Activated CD4-positive, alpha-beta T cell treated with anti-CD3 and anti-CD28 coated beads, Interleukin-2, amount 10 ng/mL, durations not matched to agents 24 days and 14 days (primary cell): ENCODE measurements around the gene CCDC9B. TPM values are rescaled to one million over a fixed set of nuclear protein-coding genes. Genes with fewer than 3 reads are reported as not detected.

Experiments used
- DNase-seq: peaks from one replicate; pipeline ENCODE4 v3.0.0; 2022
- H3K27ac Mint-ChIP-seq: one replicate; pipeline ENCODE4 v1.8.0; 2022; ENCODE audit warnings: mild to moderate bottlenecking, mixed read lengths
- H3K27me3 Mint-ChIP-seq: one replicate; pipeline ENCODE4 v1.8.0; 2022; ENCODE audit warnings: mixed read lengths
- H3K36me3 Mint-ChIP-seq: one replicate; pipeline ENCODE4 v1.8.0; 2022; ENCODE audit warnings: low read depth, mild to moderate bottlenecking, mixed read lengths
- H3K4me1 Mint-ChIP-seq: one replicate; pipeline ENCODE4 v1.8.0; 2021; ENCODE audit warnings: mixed read lengths
- H3K4me3 Mint-ChIP-seq: one replicate; pipeline ENCODE4 v1.8.0; 2022; ENCODE audit warnings: mild to moderate bottlenecking, moderate library complexity, mixed read lengths
- H3K9me3 Mint-ChIP-seq: one replicate; pipeline ENCODE4 v1.8.0; 2021; ENCODE audit warnings: mixed read lengths
- intact Hi-C: fragments of 100-400 bp; cut with micrococcal nuclease; formaldehyde crosslinking; loops from one replicate; pipeline ENCODE4 v1.15.1; 2023
- total RNA-seq: library from RNA; stranded (reverse); gene quantifications from 2 replicates; pipeline ENCODE4 v1.2.3, GENCODE V29; 2022

The CCDC9B gene
- total RNA-seq, 1 donor from 2014 or later = 0.54 TPM

DNA sequence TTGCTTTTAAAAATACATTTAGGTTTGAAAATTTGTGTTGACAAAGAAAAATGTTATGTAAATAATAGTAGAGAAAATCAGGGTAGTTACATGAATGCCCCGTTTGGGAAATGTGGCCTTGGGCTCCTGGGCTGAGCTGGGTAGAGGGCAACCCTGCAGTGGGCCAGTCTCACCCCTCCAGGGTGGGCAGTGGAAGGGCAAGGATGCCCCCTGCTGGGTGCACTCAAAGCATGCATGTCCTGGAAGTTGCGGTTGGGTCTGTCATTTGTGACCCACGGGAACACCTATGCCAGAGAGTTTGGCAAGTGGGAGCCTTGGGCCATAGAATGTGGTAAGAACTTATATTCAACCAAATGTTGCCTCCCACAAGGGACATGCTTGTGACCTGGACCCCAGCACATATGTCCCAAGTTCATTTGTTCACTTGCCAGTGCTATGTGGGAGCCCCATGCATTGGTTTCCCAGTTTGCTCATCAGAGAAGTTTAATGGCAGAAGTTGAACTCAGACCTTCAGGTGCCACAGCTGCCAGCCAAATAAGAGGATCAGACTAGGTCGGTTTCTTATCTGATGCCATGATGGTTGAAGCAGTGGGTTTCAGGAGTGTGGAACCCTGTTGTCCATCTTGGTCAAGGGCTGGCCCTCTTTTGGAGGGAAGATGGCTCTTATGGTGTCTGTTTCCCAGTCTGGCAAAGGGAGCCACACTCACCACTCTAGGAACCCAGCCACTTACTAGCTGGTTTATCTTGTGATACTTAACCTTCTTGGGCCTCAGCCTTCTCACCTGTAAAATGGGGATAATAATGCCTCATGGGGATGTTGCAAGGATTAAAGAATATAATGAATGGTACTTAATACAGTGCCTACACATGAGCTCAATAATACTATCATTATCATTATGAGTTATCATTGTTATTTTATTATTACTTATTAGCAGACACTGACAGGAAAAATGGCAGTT is 30.5 kb downstream of the CCDC9B start:
- H3K4me1 Mint-ChIP-seq = peaks cover 28% of the 10 kb centered on the region
- H3K27ac Mint-ChIP-seq = no peak overlapping the region
- DNase-seq = peak; percentile 90
- no peaks in the 10 kb centered on the region for H3K36me3 Mint-ChIP-seq
- no peaks in the 10 kb centered on the region for H3K9me3 Mint-ChIP-seq
- H3K4me3 Mint-ChIP-seq = peak overlapping the region; percentile 92
- intact Hi-C loops = loop anchor here (1.0 kb wide), 2 partner anchors 11 to 31 kb away; no protein-coding TSS in a partner anchor
- peaks cover 32% of the 10 kb centered on the region for H3K27me3 Mint-ChIP-seq

DNA sequence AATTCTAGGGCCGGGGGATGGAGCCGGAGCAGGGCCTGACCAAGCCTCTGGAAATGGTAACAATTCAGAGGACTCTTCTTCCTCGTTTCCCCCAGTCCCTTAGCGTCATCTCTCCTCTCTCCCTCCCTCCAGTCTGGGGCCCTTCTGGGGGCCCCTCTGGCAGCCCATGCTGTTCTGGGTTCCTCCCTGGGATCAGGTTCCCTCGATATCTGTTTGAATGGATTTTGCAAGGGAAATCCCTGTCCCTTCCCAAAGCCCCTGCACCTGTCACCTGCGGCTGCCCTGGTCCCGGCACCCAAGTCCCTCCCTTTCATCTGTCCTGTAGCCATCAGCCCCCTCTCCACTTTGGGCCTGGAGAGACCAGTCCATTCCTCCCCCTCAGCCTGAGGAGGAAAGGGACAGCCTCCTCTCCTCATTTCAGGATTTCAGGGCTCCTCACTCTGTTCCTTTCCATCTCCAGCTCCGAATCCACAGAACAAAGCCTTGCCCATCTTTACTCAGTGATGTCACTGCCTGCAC is 31.3 kb downstream of the CCDC9B start:
- peak overlapping the region; percentile 92 for H3K4me3 Mint-ChIP-seq
- H3K4me1 Mint-ChIP-seq = peaks cover 27% of the 10 kb centered on the region
- H3K27ac Mint-ChIP-seq = peak overlapping the region; percentile 98
- DNase-seq = no peak
- H3K9me3 Mint-ChIP-seq = no peaks in the 10 kb centered on the region
- intact Hi-C loops = no loop called here
- peaks cover 26% of the 10 kb centered on the region for H3K27me3 Mint-ChIP-seq
- no peaks in the 10 kb centered on the region for H3K36me3 Mint-ChIP-seq

DNA sequence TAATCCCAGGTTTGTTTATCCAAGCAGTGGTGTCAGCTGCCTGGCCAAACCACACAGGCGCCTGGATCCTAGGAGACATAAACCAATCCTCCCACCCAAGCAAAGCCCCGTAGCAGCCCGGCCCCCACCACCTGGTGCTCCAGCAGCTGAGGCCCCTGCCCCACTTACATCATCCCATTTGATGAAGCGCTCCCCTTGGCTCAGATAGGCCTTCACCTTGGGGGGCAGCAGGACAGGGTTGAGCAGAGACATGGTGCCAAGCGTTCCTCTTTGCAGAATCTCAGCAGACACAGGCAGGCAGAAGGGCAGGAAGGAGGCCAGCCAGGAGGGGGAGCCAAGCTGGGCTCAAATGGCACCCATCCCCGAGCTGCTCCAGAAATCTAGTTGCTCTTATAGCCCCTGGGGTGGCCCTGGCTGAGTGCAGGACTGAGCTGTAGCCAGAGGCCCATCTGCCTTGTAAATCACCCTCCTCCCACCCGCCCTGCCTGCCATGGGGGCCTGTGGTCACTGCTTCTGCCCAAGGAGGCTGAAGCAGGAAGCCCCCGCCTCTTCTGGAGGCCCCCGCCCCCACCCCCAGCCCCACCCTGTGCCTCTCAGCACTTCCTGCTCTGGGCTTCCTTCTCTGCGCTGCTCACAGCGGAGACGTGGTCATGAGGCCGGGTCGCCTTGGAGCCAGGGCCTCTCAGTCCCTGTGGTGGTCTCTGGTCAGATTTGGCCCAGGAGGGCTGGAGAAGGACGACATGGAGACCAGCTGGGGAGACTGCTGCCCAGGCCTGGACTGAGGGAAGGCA is 33.1 kb downstream of the CCDC9B start, which contains the start of gene PLCB2:
Gene PLCB2 (minus strand): TSS at position 515 of the 791 bp plus-strand sequence. CDS start 263 bp downstream, at position 252.
- peak; percentile 91 for DNase-seq
- peaks cover 11% of the 10 kb centered on the region for H3K36me3 Mint-ChIP-seq
- peak within 1 kb of the TSS; percentile 98 for H3K27ac Mint-ChIP-seq
- no peaks in the 10 kb centered on the region for H3K9me3 Mint-ChIP-seq
- H3K4me1 Mint-ChIP-seq = peaks cover 31% of the 10 kb centered on the region
- H3K27me3 Mint-ChIP-seq = peaks cover 11% of the 10 kb centered on the region
- peak within 1 kb of the TSS; percentile 92 for H3K4me3 Mint-ChIP-seq
- intact Hi-C loops = loop anchor here (2.0 kb wide), 1 partner anchor 15 kb away; the partner anchor contains the start of gene INAFM2

DNA sequence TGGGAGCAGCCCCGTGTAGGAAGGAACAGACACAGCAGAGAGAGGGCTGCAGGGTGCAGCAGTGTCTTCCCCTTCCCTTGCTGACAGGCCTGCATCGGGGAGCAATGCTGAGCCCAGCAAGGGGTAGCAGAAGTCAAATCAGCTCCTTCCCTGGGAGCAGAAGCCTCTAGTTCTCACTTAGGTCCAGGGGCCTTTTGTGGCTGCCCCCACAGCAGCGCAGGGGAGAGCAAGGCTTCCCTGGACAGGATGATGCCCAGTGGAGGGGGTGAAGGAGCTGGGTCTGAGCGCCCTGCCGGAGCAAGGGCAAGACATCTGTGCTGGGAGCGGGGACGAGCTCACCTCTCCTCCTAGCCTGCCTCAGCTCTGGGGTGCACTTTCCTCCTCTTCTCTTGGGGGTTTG is 33.8 kb downstream of the CCDC9B start:
- H3K27ac Mint-ChIP-seq = peak overlapping the region; percentile 98
- peaks cover 13% of the 10 kb centered on the region for H3K36me3 Mint-ChIP-seq
- peaks cover 31% of the 10 kb centered on the region for H3K4me1 Mint-ChIP-seq
- DNase-seq = peak; percentile 74
- intact Hi-C loops = loop anchor here (2.0 kb wide), 1 partner anchor 16 kb away; the partner anchor contains the start of gene INAFM2
- peaks cover 6% of the 10 kb centered on the region for H3K27me3 Mint-ChIP-seq
- H3K9me3 Mint-ChIP-seq = no peaks in the 10 kb centered on the region
- peak overlapping the region; percentile 92 for H3K4me3 Mint-ChIP-seq

- no peak for DNase-seq
- Mint-ChIP-seq H3K36me3 (peaks cover 19% of the 10 kb centered on the region), H3K27ac (peak overlapping the region; percentile 98), H3K27me3 (peaks cover 4% of the 10 kb centered on the region), H3K4me1 (peaks cover 31% of the 10 kb centered on the region), H3K9me3 (no peaks in the 10 kb centered on the region), H3K4me3 (peak overlapping the region; percentile 92)
- intact Hi-C loops = loop anchor here (2.0 kb wide), 1 partner anchor 16 kb away; the partner anchor contains the start of gene INAFM2
These were observed 34.4 kb downstream of the CCDC9B start for GRCh38 chr15:40306371-40306770.

- DNase-seq = no peak
- Mint-ChIP-seq H3K9me3 (no peaks in the 10 kb centered on the region), H3K4me3 (no peak overlapping the region), H3K36me3 (peaks cover 28% of the 10 kb centered on the region), H3K27me3 (no peaks in the 10 kb centered on the region), H3K27ac (no peak overlapping the region), H3K4me1 (peaks cover 31% of the 10 kb centered on the region)
- intact Hi-C loops = no loop called here
These were observed 35.5 kb downstream of the CCDC9B start for GRCh38 chr15:40305281-40305680.

GRCh38 chr15:40303576-40303975 is 37.2 kb downstream of the CCDC9B start:
- Mint-ChIP-seq H3K27me3 (no peaks in the 10 kb centered on the region), H3K4me3 (no peak overlapping the region), H3K4me1 (peaks cover 18% of the 10 kb centered on the region), H3K27ac (peak overlapping the region; percentile 62), H3K36me3 (peaks cover 42% of the 10 kb centered on the region), H3K9me3 (no peaks in the 10 kb centered on the region)
- intact Hi-C loops = no loop called here
- no peak for DNase-seq

DNA sequence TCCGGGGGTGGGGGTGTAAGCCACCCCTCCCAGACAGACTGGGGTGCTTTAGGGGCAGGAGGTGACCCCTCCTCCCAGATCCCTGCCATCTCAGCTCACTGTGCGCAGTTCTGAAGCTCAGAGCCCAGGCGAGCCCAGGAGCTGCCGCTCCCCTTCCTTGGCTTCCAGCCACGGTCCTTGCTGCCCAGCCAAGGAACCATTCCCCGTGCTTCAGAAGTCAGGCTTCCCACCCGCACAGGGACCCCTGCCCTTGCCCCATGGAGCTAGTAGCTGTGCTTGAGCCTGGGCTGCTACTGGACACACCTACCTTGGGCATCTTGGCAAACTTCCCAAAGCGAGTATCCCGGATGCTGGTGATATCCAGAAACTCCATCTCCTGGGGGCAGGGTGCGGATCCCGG is 37.8 kb downstream of the CCDC9B start:
- H3K9me3 Mint-ChIP-seq = no peaks in the 10 kb centered on the region
- H3K4me3 Mint-ChIP-seq = no peak overlapping the region
- no peaks in the 10 kb centered on the region for H3K27me3 Mint-ChIP-seq
- peaks cover 17% of the 10 kb centered on the region for H3K4me1 Mint-ChIP-seq
- peaks cover 44% of the 10 kb centered on the region for H3K36me3 Mint-ChIP-seq
- intact Hi-C loops = no loop called here
- no peak for DNase-seq
- no peak overlapping the region for H3K27ac Mint-ChIP-seq

GRCh38 chr15:40302288-40302886 is 38.4 kb downstream of the CCDC9B start:
- intact Hi-C loops = no loop called here
- Mint-ChIP-seq H3K27ac (no peak overlapping the region), H3K4me3 (no peak overlapping the region), H3K27me3 (no peaks in the 10 kb centered on the region), H3K4me1 (peaks cover 17% of the 10 kb centered on the region), H3K9me3 (no peaks in the 10 kb centered on the region), H3K36me3 (peaks cover 47% of the 10 kb centered on the region)
- DNase-seq = no peak

DNA sequence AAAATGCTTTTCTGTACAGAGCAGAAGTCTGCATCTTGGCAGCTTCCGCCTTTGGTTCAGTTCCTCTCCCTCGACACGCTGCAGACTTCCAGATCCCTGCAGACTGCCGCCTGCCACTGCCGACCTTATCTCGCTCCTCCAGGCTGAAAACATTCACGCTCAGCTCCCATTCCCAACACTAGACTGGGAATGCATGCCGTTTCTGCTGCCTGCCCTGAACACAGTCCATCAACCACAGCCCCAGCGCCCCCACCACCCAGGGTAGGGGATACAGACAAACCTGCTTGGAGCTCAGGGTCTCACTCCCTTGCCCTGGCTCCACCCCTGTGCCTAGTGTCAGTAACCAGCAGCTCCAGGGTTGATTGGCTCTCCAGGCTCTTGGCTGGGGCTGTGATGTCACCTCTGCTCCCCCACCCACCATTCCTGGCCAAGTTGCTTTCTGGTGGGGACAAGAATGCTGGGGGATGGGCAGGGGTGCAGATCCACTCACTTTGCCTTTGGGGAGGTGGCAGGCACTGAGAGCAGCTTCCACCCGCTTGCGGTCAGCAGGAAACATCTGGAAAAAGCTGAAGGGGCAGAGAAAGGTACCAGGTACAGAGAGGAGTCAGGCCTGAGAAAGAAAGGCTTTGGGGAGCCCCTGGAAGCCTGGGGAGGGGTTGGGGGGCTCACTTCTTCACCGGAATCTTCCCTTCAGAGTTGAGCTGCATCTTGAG is 39.1 kb downstream of the CCDC9B start:
- peaks cover 50% of the 10 kb centered on the region for H3K36me3 Mint-ChIP-seq
- peaks cover 14% of the 10 kb centered on the region for H3K4me1 Mint-ChIP-seq
- DNase-seq = no peak
- no peaks in the 10 kb centered on the region for H3K27me3 Mint-ChIP-seq
- H3K4me3 Mint-ChIP-seq = no peak overlapping the region
- intact Hi-C loops = no loop called here
- H3K27ac Mint-ChIP-seq = no peak overlapping the region
- no peaks in the 10 kb centered on the region for H3K9me3 Mint-ChIP-seq

- Mint-ChIP-seq H3K27me3 (no peaks in the 10 kb centered on the region), H3K4me1 (peaks cover 7% of the 10 kb centered on the region), H3K36me3 (peaks cover 54% of the 10 kb centered on the region), H3K9me3 (no peaks in the 10 kb centered on the region), H3K27ac (no peak overlapping the region), H3K4me3 (no peak overlapping the region)
- DNase-seq = no peak
- intact Hi-C loops = no loop called here
These were observed 40.0 kb downstream of the CCDC9B start for GRCh38 chr15:40300771-40301170.

- no peak for DNase-seq
- Mint-ChIP-seq H3K36me3 (peaks cover 57% of the 10 kb centered on the region), H3K4me1 (peaks cover 7% of the 10 kb centered on the region), H3K27ac (no peak overlapping the region), H3K4me3 (no peak overlapping the region), H3K9me3 (no peaks in the 10 kb centered on the region), H3K27me3 (no peaks in the 10 kb centered on the region)
- intact Hi-C loops = no loop called here
These were observed 40.4 kb downstream of the CCDC9B start for GRCh38 chr15:40300367-40300766.
